GM18870 (cell line): Measurements from ENCODE around the gene HPF1.
"Not testable (repeated sequence)": the region's sequence is repeated elsewhere in the genome, so short reads cannot be mapped to it uniquely, and the experiment has no call there.

Experiments
- ATAC-seq: cut with Tn5 transposase; IDR thresholded peaks from one replicate; pipeline ENCODE4 v1.9.1; 2021; ENCODE audit warnings: moderate library complexity; ENCODE audit not compliant: unreplicated experiment

Gene HPF1

DNA sequence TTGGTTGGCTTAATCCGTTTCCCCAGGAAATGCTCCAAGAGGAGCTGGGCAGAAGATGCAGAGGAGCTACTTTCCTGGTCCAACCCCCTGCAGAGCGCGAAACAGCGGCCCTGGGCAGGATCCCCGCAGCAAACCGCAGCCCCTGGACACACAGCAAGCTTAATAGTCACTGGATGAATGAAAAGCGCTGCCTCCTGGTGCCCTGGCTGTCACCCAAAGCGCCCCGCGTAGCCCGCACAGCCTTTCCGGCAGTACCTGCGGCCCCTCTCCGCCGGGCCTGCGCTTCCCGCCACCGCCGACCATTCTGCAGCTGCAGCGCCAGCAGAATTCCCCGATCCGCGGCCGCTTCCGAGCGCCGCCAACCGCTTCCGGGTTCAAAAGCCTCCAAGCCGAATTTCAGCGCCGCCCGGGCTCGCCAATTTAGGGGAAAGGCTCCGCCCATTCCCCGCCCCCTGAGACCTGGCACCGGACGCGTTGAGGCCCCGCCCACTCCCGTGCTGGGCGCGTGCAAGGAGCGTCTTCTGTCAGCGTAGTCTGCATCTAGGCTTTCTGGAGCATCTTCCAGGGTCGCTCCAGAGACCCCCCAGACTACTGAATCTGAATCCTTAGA lies at the start of gene HPF1:
TSS of gene HPF1 (minus strand) at position 370 of the 610 bp plus-strand sequence. CDS start at position 303, 67 bp downstream.
- peak; percentile 91 for ATAC-seq

DNA sequence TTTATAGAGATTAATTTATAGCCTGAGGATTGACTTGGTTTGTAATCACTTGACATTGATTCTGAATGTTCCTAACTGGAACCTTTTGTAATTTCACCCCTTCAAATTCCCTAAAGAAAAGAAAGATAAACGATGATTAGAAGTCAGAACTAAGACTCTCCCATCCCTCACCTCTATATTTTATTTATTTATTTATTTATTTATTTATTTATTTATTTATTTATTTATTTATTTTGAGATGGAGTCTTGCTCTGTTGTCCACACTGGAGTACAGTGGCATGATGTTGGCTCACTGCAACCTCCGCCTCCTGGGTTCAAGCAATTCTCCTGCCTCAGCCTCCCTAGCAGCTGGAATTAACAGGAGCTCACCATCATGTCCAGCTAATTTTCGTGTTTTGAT lies 49.0 kb upstream of the HPF1 start:
- not testable (repeated sequence) for ATAC-seq

DNA sequence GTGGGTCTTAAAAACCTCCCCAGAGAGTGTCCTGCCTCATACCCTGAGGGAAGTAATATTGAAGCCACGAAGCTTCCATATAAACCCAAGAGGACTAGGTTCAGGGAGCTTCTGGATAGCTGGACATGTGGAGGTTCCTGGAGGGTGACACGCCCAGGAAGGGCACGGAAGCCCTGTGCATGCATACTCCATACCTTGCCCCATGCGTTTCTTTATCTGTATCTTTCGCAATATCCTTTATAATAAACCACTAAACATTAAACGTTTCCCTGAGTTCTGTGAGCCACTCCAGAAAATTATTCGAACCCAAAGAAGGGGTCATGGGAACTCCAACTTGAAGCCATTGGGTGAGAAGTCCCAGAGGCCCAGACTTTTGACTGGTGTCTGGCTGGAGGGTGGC lies 45.7 kb upstream of the HPF1 start:
- ATAC-seq = no peak

GRCh38 chr4:169802873-169803272 lies 45.1 kb upstream of the HPF1 start:
- ATAC-seq = no peak

DNA sequence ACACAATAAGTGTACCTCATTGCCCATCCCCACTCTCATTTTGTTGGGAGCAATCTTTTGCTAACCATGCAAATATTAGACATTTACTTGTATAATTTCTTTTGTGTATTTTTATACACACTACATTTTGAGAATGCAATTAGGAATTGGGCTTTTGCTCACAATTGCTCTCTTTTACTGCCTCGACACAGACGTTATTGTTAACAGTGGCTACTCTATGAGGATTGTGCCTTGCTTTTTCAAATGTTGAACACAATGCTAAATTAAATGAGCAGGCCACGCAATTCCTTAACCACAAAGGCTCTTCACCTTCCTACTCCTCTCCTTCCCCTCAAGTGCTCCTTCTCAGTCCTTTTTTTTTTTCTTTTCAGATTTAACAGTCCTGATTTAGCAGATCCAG lies 42.8 kb upstream of the HPF1 start:
- no peak for ATAC-seq

- no peak for ATAC-seq
These were observed 41.5 kb upstream of the HPF1 start for GRCh38 chr4:169799260-169799659.

- no peak for ATAC-seq
These were observed 37.8 kb upstream of the HPF1 start for GRCh38 chr4:169795585-169795984.

DNA sequence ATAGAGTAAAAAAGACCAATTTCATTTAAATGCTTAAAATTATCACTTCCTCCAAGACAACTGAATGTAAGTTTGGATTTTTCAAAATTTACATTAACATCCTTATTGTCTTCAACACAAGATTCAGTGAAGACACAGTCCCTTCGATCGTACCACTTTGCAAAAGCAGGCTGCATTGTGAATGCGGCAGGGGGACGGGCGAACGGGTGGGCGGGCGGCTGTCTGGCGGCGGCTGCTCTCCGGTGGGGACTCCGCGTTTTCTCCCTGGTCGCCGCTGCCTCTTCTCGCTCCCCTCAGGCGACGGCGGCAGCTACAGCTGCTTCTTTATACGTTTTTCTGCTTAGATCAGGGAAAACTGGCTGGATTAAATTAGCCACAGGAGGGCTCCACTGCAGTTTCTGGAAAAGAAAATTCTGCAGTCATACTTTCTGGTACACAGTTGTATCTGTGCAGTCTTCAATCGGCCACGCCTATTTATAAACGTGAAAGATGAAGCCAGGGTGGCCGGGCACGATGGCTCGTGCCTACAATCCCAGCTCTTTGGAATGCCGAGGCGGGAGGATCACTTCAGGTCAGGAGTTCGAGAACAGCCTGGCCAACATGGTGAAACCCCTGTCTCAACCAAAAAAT lies 33.9 kb upstream of the HPF1 start:
- ATAC-seq = no peak

- no peak for ATAC-seq
These were observed 33.3 kb upstream of the HPF1 start for GRCh38 chr4:169791062-169791461.

DNA sequence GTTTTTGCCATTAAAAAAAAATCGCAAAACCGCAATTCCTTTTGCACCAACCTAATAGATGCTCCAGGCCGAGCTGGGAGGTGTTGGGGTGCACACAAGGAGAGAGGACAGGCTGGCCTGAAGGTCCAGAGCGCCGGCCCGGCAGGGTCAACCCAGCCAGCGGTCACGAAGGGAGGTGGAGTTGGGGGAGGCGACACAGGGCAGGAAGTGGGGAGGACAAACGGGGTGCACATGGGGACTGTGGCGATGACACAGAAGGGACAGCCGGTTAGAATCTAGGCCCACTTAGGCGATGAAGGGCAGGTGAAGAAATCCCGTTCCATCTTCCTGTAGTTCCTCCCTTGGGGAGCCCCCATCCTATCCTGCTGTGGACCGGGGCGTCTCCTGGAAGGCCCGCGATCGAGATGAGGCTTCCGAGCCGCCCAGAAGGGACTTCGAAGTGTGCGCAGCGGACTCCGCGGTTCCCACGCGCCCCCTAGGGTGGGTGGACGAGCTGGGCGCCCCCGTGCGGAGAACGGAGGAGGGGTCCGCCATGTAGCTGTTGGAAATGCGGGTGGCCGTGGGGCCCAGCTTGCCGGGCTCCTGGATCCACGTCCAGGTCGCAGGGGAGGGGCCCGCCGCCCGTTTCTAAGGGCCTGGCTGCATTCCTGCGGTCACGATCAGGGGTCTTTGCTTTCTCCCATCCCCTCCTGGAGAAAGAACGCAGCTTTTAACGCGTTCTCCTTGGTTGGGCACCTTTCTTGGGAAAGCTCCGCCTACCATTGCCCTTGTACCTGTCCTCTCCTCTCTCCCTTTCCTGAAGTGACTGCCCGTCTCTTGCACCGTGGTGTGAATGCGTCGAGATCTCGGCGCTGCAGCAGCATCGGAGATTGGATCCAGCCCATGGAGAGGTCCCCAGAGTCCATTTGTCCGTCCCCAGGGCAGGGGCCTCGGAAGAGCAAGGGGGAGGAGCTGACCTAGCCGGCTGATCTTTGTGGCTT lies 17.0 kb upstream of the HPF1 start:
- ATAC-seq = no peak

GRCh38 chr4:169773889-169774288 lies 16.1 kb upstream of the HPF1 start:
- ATAC-seq = no peak

DNA sequence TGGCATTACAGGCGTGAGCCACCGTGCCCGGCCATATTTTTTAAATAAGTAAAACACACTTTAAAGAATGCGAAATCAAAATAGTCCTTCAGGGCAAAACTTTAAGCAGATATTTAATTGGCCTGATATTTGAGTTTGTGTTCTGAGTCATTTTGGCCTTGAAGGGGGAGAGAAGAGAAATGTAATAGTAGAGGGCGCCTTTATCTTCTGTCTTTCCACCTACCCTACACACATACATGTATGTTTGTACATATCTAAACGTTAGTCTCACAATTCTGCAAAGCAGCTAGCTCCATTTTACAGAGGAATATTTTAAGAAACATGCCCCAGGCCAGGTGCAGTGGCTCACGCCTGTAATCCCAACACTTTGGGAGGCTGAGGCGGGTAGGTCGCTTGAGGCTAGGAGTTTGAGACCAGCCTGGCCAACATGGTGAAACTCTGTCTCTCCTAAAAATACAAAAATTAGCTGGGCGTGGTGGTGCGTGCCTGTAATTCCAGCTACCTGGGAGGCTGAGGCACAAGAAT lies 13.9 kb upstream of the HPF1 start:
- ATAC-seq = not testable (repeated sequence)

GRCh38 chr4:169770416-169770815 lies 12.7 kb upstream of the HPF1 start:
- ATAC-seq = no peak

GRCh38 chr4:169768385-169768784 lies 10.6 kb upstream of the HPF1 start:
- no peak for ATAC-seq

DNA sequence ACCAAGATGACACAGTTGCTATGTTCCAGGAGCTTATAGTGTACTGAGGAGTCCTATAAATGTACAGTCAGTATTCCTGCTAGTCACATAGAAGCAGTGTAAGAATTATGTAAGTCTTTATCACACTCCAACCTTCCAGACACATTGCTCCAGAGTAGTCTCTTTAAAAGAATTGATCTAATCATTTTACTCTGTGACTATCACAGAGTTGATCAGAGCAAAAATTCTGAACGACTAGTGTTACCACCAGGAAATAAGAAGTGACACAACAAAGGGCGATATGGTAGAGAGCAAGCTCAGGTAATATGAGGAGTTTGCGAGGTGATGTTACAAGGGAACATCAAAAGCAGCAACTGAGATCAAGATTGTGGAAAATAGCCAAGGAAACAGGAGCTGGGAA lies 9.0 kb upstream of the HPF1 start:
- ATAC-seq = no peak

- no peak for ATAC-seq
These were observed 8.1 kb upstream of the HPF1 start for GRCh38 chr4:169765835-169766234.

DNA sequence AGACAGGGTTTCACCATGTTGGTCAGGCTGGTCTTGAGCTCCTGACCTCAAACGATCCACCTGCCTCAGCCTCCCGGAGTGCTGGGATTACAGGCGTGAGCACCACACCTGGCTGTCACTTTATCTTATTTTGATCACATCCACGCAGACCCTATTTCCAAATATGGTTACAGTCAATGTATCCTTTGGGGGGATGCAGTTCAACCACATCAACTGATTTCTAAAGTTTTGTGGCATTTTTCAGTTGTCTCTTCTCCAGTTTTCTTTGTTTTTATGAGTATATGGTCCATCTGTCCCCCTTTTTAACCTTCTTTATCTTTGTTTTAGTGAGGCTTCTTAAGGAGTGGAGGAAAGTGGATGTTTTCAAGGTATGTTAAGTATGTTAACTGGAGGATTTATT lies 4.1 kb upstream of the HPF1 start:
- no peak for ATAC-seq

- ATAC-seq = no peak
These were observed 738 bp upstream of the HPF1 start for GRCh38 chr4:169758401-169758962.

DNA sequence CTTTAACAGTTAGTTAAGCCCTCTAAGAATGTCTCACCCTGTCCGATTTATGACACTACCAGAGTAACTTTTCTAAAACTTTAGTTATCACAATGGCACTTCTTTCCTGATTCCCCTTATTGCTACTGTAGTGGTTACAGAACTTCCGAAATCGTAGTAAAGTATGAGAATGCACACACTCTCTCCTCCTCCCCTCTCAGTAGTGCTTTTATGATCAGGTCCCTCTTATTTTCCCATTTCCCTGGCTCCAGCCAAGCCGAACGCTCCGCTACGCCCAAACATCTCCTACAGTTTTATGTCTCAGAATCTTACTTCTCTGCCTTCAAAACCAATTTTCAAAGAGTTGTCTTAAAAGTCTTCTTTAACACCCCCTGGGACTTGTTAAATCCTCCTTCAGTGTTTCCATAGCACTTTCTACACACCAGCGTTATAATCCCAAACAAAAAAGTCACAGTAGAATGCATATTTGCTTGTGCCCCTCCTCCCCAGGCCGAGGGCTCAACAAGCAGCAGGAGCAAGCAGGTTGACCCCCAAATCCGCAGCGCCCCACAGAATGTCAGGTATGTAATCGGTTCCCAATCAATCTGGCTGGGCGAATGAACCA lies 671 bp downstream of the HPF1 start:
- ATAC-seq = peak; percentile 27

- no peak for ATAC-seq
These were observed 12.5 kb downstream of the HPF1 start for GRCh38 chr4:169745291-169745690.

DNA sequence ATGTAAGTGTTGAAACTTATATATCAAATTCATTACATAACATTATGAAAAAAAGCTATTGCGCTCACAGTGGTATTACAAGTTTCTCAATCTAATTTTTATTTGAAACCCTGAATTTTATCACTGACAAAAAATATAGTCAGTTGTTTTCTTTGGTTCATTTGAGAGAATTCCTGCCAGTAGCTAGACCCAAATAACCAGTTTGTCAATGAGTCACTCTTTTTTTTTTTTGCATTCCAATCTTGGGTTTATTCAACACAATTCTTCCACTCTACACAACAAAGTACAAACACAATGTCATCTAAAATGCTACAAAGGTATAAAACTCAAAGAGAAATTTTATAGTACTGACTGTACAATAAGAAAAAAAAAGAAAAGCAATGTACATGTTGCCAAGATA lies 13.1 kb downstream of the HPF1 start:
- ATAC-seq = no peak
